HepG2 (cell line): ENCODE results near the gene JAZF1. TPM values are rescaled to one million over a fixed set of nuclear protein-coding genes. Genes with fewer than 3 reads are reported as not detected.

Source experiments
- ATAC-seq: fragments of 200-7000 bp; cut with Tn5 transposase; 3 replicates; pipeline ENCODE4 v1.9.1; 2020; ENCODE audit warnings: mild to moderate bottlenecking, moderate library complexity
- BruUV-seq: library from RNA; stranded (reverse); fragments of 400-500 nt; replicated peaks from 2 replicates; lab custom pipeline; 2021; lab: Mats Ljungman, UMichigan
- CTCF ChIA-PET: fragments of 300-600 bp; formaldehyde crosslinking; extraction: SDS; loops from one replicate; lab custom pipeline; 2021; ENCODE audit warnings: low total read pairs, inconsistent platforms, low intra/inter-chr PET ratio; lab: Yijun Ruan, JAX
- POLR2A ChIA-PET: fragments of 350-600 bp; sonication (Branson Sonifier 250); formaldehyde crosslinking; loops from one replicate; lab custom pipeline; 2020; ENCODE audit warnings: antibody characterized with exemption, inconsistent platforms; lab: Yijun Ruan, JAX
- DNase-seq: peaks from one replicate; pipeline ENCODE4 v3.0.0-alpha.2; 2015; ENCODE audit warnings: low spot score
- FAIRE-seq: peaks from 3 replicates; lab custom pipeline; 2011; peaks lifted over from hg19 to GRCh38; lab: Jason Lieb, UNC
- H2AFZ ChIP-seq: one replicate; pipeline ENCODE4 v1.6.1; 2011; ENCODE audit warnings: low read length, inconsistent platforms
- H3K27ac ChIP-seq: fragments of 300-600 bp; 3 replicates; pipeline ENCODE4 v1.8.0; 2011; ENCODE audit warnings: mixed run types, mild to moderate bottlenecking, mixed read lengths, low read length, inconsistent platforms; ENCODE audit not compliant: insufficient read depth; ENCODE audit errors: extremely low read length
- H3K27me3 ChIP-seq, 2 experiments: fragments of 200-600 bp in 1 of 2; 2 replicates in 1 of 2; 3 replicates in 1 of 2; pipeline versions ENCODE4 v1.6.0 to v1.8.0; 2011; ENCODE audit warnings: low read length in 2 of 2, mild to moderate bottlenecking in 2 of 2, moderate library complexity in 2 of 2, inconsistent platforms in 1 of 2; ENCODE audit not compliant: insufficient read depth in 2 of 2, control insufficient read depth in 1 of 2
- H3K36me3 ChIP-seq, 2 experiments: fragments of 200-600 bp in 1 of 2; replicated peaks in 1 of 2; 2 replicates in 1 of 2; 3 replicates in 1 of 2; pipeline versions ENCODE4 v1.5.1 to v1.8.0; 2011; ENCODE audit warnings: low read length in 2 of 2, inconsistent platforms in 1 of 2; ENCODE audit not compliant: insufficient read depth in 2 of 2, control insufficient read depth in 1 of 2
- H3K4me1 ChIP-seq: 2 replicates; pipeline ENCODE4 v1.5.1; 2012; ENCODE audit warnings: low read length, inconsistent platforms; ENCODE audit not compliant: insufficient read depth
- H3K4me2 ChIP-seq: 2 replicates; pipeline ENCODE4 v1.6.0; 2011; ENCODE audit warnings: low read depth, low read length, inconsistent platforms
- H3K4me3 ChIP-seq, 3 experiments: fragments of 200-600 bp in 1 of 3; sonication (generic), shearing (Covaris generic) in 1 of 3; replicated peaks in 1 of 3; 2 replicates each; pipeline ENCODE4 v1.5.1; 2011 to 2016; ENCODE audit warnings: low read length in 3 of 3, inconsistent platforms in 2 of 3, low read depth in 2 of 3, mild to moderate bottlenecking in 2 of 3, control low read depth in 1 of 3, mixed read lengths in 1 of 3; ENCODE audit not compliant: insufficient read depth in 1 of 3
- H3K79me2 ChIP-seq: one replicate; pipeline ENCODE4 v1.6.1; 2011; ENCODE audit warnings: low read length, inconsistent platforms; ENCODE audit not compliant: insufficient read depth
- H3K9ac ChIP-seq: 2 replicates; pipeline ENCODE4 v1.6.0; 2011; ENCODE audit warnings: mild to moderate bottlenecking, low read depth, low read length, inconsistent platforms; ENCODE audit not compliant: insufficient read depth
- H3K9me3 ChIP-seq: 2 replicates; pipeline ENCODE4 v1.5.1; 2012; ENCODE audit warnings: mild to moderate bottlenecking, low read length
- H4K20me1 ChIP-seq: 2 replicates; pipeline ENCODE4 v1.6.0; 2011; ENCODE audit warnings: inconsistent platforms, mild to moderate bottlenecking, low read length, moderate library complexity; ENCODE audit not compliant: insufficient read depth
- CENPX ChIP-seq: sonication (generic); formaldehyde crosslinking; IDR thresholded peaks from 2 replicates; pipeline ENCODE4 v1.9.0; 2021; ENCODE audit warnings: mild to moderate bottlenecking, missing genetic modification reagents, moderate library complexity
- HDAC1 ChIP-seq: sonication (generic); formaldehyde crosslinking; IDR thresholded peaks from 2 replicates; pipeline ENCODE4 v1.5.1; 2020; ENCODE audit warnings: mild to moderate bottlenecking, missing genetic modification reagents
- HOXA7 ChIP-seq: sonication (generic); formaldehyde crosslinking; IDR thresholded peaks from 2 replicates; pipeline ENCODE4 v1.8.1; 2022; ENCODE audit warnings: mild to moderate bottlenecking, missing genetic modification reagents, moderate library complexity
- KAT2B ChIP-seq: fragments of 150-350 bp; IDR thresholded peaks from 2 replicates; pipeline ENCODE4 v1.6.1; 2014; ENCODE audit warnings: low read depth, low read length, borderline replicate concordance
- NAIF1 ChIP-seq: sonication (generic); formaldehyde crosslinking; IDR thresholded peaks from 2 replicates; pipeline ENCODE4 v1.5.0; 2020; ENCODE audit warnings: mild to moderate bottlenecking, missing genetic modification reagents, borderline replicate concordance
- NR0B2 ChIP-seq: sonication (generic); formaldehyde crosslinking; IDR thresholded peaks from 2 replicates; pipeline ENCODE4 v1.4.0; 2020; ENCODE audit warnings: mild to moderate bottlenecking, missing genetic modification reagents
- RAD21 ChIP-seq: fragments of 450-650 bp; formaldehyde crosslinking; IDR thresholded peaks from 2 replicates; pipeline ENCODE4 v1.5.0; 2020; ENCODE audit warnings: mild to moderate bottlenecking
- REXO4 ChIP-seq: sonication (generic); formaldehyde crosslinking; IDR thresholded peaks from 2 replicates; pipeline ENCODE4 v1.8.0; 2022; ENCODE audit warnings: missing genetic modification reagents, mild to moderate bottlenecking, borderline replicate concordance
- ZBTB2 ChIP-seq: sonication (generic); formaldehyde crosslinking; IDR thresholded peaks from 2 replicates; pipeline ENCODE4 v1.8.0; 2022; ENCODE audit warnings: low read depth, missing genetic modification reagents
- ZNF280B ChIP-seq: sonication (generic); formaldehyde crosslinking; IDR thresholded peaks from 2 replicates; pipeline ENCODE4 v1.5.0; 2020; ENCODE audit warnings: missing genetic modification reagents, mild to moderate bottlenecking, borderline replicate concordance
- ZNF431 ChIP-seq: sonication (generic); formaldehyde crosslinking; IDR thresholded peaks from 2 replicates; pipeline ENCODE4 v1.9.0; 2022; ENCODE audit warnings: missing genetic modification reagents, low read depth, mild to moderate bottlenecking, borderline replicate concordance
- ZNF484 ChIP-seq: sonication (generic); formaldehyde crosslinking; IDR thresholded peaks from 2 replicates; pipeline ENCODE4 v1.5.1; 2020; ENCODE audit warnings: mild to moderate bottlenecking, low read depth, missing genetic modification reagents, borderline replicate concordance
- ZNF512B ChIP-seq: sonication (generic); formaldehyde crosslinking; IDR thresholded peaks from 2 replicates; pipeline ENCODE4 v1.5.1; 2020; ENCODE audit warnings: missing genetic modification reagents, mild to moderate bottlenecking, borderline replicate concordance
- ZNF570 ChIP-seq: sonication (generic); formaldehyde crosslinking; IDR thresholded peaks from 2 replicates; pipeline ENCODE4 v1.4.0; 2020; ENCODE audit warnings: mild to moderate bottlenecking, missing genetic modification reagents, borderline replicate concordance
- ZNF589 ChIP-seq: sonication (generic); formaldehyde crosslinking; conservative IDR thresholded peaks from 2 replicates; pipeline ENCODE4 v1.8.0; 2022; ENCODE audit warnings: mild to moderate bottlenecking, moderate library complexity, missing genetic modification reagents
- WGBS: methylation state at CpG from one replicate; pipeline ENCODE4 v1.1.6; 2017; ENCODE audit warnings: low lambda C conversion rate; 5-methylcytosine and 5-hydroxymethylcytosine counted together
- in situ Hi-C: cut with HindIII; loops from 2 replicates; pipeline ENCODE4 v1.10.0; 2017; ENCODE audit warnings: low pct_unique_long_range_greater_than_20kb; ENCODE audit not compliant: extremely low pct_ligation_motif_present
- intact Hi-C: fragments of 100-400 bp; cut with micrococcal nuclease; formaldehyde crosslinking; loops from one replicate; pipeline ENCODE4 v1.10.0; 2022; ENCODE audit not compliant: unreplicated experiment
- polyA plus RNA-seq, 8 experiments: library from polyadenylated mRNA; depleted of rRNA in 3 of 8; stranded (reverse) in 7 of 8; unstranded in 1 of 8; fragments of >200 nt; fragmentation: Illumina TruSeq in 4 of 8; extraction: Trizol in 4 of 8; gene quantifications; 2 replicates each; pipeline versions ENCODE4 v1.2.1 to v1.2.3, GENCODE V29; 2011 to 2016; ENCODE audit warnings: low read depth in 4 of 8, missing spikeins in 1 of 8, mixed read lengths in 1 of 8; ENCODE audit not compliant: insufficient read depth in 1 of 8
- total RNA-seq, 5 experiments: library from RNA; depleted of rRNA; stranded (reverse); fragments of >200 nt; fragmentation: Illumina TruSeq; extraction: Trizol; gene quantifications; 2 replicates each; pipeline ENCODE4 v1.2.3, GENCODE V29; 2016; ENCODE audit warnings: low read depth in 1 of 5

Gene JAZF1
- total and polyA plus RNA-seq, 2 of the 13 experiments (the other 11 are each of a cell fraction or from before 2014, with no cell fraction given) = not detected

GRCh38 chr7:28018856-28019465, 161.6 kb downstream of the JAZF1 start:
- H4K20me1 ChIP-seq = no peaks in the 10 kb centered on the region
- no peak overlapping the region for H3K9ac ChIP-seq
- DNase-seq = no peak
- H3K4me1 ChIP-seq = no peaks in the 10 kb centered on the region
- ChIA-PET CTCF (interaction anchor here (2.8 kb wide), 1 partner anchor 823 kb away, joined by 22 read pairs; no protein-coding TSS in a partner anchor), POLR2A (no interaction called here)
- no peak overlapping the region for H3K4me3 ChIP-seq
- H3K9me3 ChIP-seq = no peaks in the 10 kb centered on the region
- peaks cover 2 to 50% of the 10 kb centered on the region in 2 experiments; a peak in 4 of 5 replicates for H3K27me3 ChIP-seq
- in situ Hi-C loops (no loop called here), intact Hi-C loops (no loop called here)
- H2AFZ ChIP-seq = no peak overlapping the region
- ATAC-seq = no peak
- H3K79me2 ChIP-seq = no peaks in the 10 kb centered on the region
- WGBS = 34% methylated on average over 8 of the region's 8 CpGs
- H3K36me3 ChIP-seq = no peaks in the 10 kb centered on the region
- no TSS peak for BruUV-seq
- H3K4me2 ChIP-seq = no peak overlapping the region
- no peak for FAIRE-seq
- no peak overlapping the region for H3K27ac ChIP-seq
- TF ChIP-seq ZNF484 (CRISPR knock-in tag) (no peak), ZNF431 (CRISPR knock-in tag) (no peak), NR0B2 (no peak), KAT2B (no peak), RAD21 (CRISPR knock-in tag) (no peak), ZNF570 (CRISPR knock-in tag) (no peak), CENPX (CRISPR knock-in tag) (no peak), HOXA7 (CRISPR knock-in tag) (no peak), REXO4 (no peak), ZNF512B (CRISPR knock-in tag) (no peak), ZBTB2 (CRISPR knock-in tag) (no peak), NAIF1 (no peak), HDAC1 (no peak), ZNF589 (no peak), ZNF280B (CRISPR knock-in tag) (no peak)
